GM12873 (cell line): ENCODE data around the gene ENOPH1.
A peak's percentile ranks its signal among the peaks of the same experiment; 100 is the strongest.

ENCODE experiments used
- CTCF ChIP-seq: IDR thresholded peaks from 2 replicates; pipeline ENCODE4 v1.5.1; 2012; ENCODE audit warnings: low read depth, mild to moderate bottlenecking, moderate library complexity, low read length, control low read depth; ENCODE audit not compliant: insufficient read depth; ENCODE audit errors: missing control alignments

Gene ENOPH1

GRCh38 chr4:82461710-82462109 is 31.3 kb downstream of the ENOPH1 start:
- TF ChIP-seq CTCF = no peak

GRCh38 chr4:82462415-82462831 is 32.0 kb downstream of the ENOPH1 start:
- peak; percentile 85 for TF ChIP-seq CTCF

- TF ChIP-seq CTCF = no peak
Observed at GRCh38 chr4:82463221-82463620, 32.8 kb downstream of the ENOPH1 start.

GRCh38 chr4:82467471-82467870 is 37.1 kb downstream of the ENOPH1 start:
- no peak for TF ChIP-seq CTCF

- no peak for TF ChIP-seq CTCF
Observed at GRCh38 chr4:82469791-82470345, 39.5 kb downstream of the ENOPH1 start.

DNA sequence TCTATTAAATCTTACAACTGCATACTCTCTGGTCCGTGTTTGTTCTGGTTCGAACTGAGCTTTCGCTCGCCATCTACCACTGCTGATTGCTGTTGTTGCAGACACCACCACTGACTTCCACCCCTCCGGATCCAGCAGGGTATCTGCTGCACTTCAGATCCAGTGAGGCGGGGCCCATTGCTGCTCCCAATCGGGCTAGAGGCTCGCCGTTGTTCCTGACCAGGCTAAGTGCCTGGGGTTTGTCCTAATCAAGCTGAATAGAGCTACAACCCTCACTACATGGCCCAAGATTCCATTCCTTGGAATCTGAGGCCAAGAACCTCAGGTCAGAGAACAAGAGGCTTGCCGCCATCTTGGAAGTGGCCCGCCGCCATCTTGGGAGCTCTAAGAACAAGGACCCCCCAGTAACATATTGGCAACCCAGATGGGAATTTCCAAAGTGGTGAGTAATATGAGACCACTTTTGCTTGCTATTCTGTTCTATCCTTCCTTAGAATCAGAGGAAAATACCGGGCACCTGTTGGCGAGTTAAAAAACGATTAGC is 43.3 kb downstream of the ENOPH1 start:
- no peak for TF ChIP-seq CTCF

GRCh38 chr4:82479562-82479961 is 49.2 kb downstream of the ENOPH1 start:
- TF ChIP-seq CTCF = no peak
